Esophagus muscularis mucosa (tissue), 3 donors: Measurements from ENCODE around the gene SIM1.

Experiments used
- CTCF ChIP-seq, 3 experiments: fragments of 200-600 bp in 2 of 3; fragments of 450-650 bp in 1 of 3; sonication (generic) in 2 of 3; IDR thresholded peaks; one replicate each; pipeline ENCODE4 v1.5.1; 2017 to 2019; ENCODE audit warnings: antibody characterized with exemption in 3 of 3, mild to moderate bottlenecking in 2 of 3, moderate library complexity in 1 of 3
- POLR2A ChIP-seq: fragments of 450-650 bp; IDR thresholded peaks from one replicate; pipeline ENCODE4 v1.6.1; 2017; ENCODE audit warnings: antibody characterized with exemption, moderate library complexity, mild to moderate bottlenecking, low read depth

DNA sequence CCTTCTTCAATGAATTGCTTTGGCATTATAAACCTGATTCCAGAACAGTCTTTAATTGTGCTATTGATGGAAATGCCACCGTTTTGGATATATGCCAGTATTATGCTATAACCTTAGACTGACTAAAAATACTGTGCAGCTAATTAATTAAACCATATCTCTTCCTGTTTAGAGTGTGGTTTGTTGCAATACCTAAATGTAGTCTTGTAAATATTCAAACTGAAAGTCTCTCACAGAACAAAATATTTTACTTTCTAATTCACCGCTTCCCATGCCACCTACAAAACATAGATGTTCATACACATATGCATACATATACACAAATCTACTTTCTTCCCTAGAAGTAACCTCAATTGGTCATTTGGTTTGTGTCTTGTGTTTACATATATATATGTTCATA is 126.6 kb downstream of the SIM1 start:
- no peak for TF ChIP-seq CTCF (IDR thresholded peaks at IDR 0.05)
- no peak for TF ChIP-seq POLR2A
